ENCODE data around the gene CYP2U1. TPM values are rescaled to one million over a fixed set of nuclear protein-coding genes. Genes with fewer than 3 reads are reported as not detected.

Gene CYP2U1
- polyA plus RNA-seq, 1 of the 3 experiments (the other 2 are of a cell fraction): 2.0 TPM

DNA sequence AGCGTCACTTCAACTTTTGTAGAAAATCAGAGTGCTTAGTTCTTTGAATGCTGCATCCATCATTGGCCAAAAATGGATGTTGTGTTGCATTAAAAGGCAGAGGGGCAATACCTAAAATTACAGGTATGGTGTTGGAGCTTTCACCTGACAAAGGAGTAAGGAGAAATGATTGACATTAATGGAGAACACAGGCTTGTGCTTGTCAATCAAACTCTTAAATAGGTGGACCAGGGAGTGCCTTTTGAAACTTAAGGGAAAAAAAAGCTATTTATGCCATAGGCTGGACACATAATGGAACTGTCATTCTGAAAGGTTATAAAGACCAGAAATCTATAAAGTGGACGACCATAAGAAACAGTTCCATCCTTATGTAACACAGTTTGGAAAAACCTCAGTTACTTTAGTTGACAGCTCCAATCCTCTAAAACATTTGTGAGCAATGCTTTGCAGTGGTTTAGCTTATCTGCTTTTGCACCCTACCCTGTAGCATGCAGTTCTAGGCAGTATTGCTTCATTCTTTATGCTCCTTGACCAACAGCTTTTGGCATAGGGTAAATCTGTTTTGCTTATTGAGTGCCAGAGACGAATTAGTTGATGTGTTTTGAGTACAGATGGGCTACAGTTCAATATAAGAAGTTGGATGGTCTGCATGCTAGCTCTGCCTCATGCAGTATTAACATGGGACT lies 60.7 kb downstream of the CYP2U1 start:
- peaks cover 7% of the 10 kb centered on the region for H3F3A ChIP-seq (replicated peaks; ENCODE audit: insufficient read depth)
- no peaks in the 10 kb centered on the region for H3K9me2 ChIP-seq
- peaks cover 0 to 3% of the 10 kb centered on the region in 2 experiments for H3K36me3 ChIP-seq (replicated peaks in 1 of 2; ENCODE audit: control insufficient read depth in 1 of 2, insufficient read depth in 2 of 2, low read length in 1 of 2)
- no peaks in the 10 kb centered on the region for H3K9me3 ChIP-seq
- CTCF ChIA-PET: interaction anchor here (1.7 to 4.4 kb wide), 2 partner anchors 11 to 27 kb away, joined by 4 to 20 read pairs; no protein-coding TSS in a partner anchor
- no peak overlapping the region for H2AFZ ChIP-seq (ENCODE audit: low read depth)
- no peaks in the 10 kb centered on the region for H4K20me1 ChIP-seq (ENCODE audit: insufficient read depth)
- H3K27ac ChIP-seq (ENCODE audit: low read depth in 2 of 2, low read length in 1 of 2): no peak overlapping the region
- no peak for DNase-seq
- H3K4me2 ChIP-seq: no peak overlapping the region
- WGBS (ENCODE audit: low lambda C conversion rate): 84% methylated on average over 3 of the region's 3 CpGs
- no peak overlapping the region for H3K9ac ChIP-seq
- H3K79me2 ChIP-seq (ENCODE audit: insufficient read depth): peaks cover 40% of the 10 kb centered on the region
- peaks cover 3 to 5% of the 10 kb centered on the region in 2 experiments; a peak in 3 of 4 replicates for H3K4me1 ChIP-seq (ENCODE audit: control insufficient read depth in 1 of 2, insufficient read depth in 2 of 2, low read depth in 1 of 2, low read length in 1 of 2)
- TF ChIP-seq, protein P1, sequence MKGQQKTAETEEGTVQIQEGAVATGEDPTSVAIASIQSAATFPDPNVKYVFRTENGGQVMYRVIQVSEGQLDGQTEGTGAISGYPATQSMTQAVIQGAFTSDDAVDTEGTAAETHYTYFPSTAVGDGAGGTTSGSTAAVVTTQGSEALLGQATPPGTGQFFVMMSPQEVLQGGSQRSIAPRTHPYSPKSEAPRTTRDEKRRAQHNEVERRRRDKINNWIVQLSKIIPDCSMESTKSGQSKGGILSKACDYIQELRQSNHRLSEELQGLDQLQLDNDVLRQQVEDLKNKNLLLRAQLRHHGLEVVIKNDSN (IDR thresholded peaks at IDR 0.05; ENCODE audit: borderline replicate concordance, low read depth): no peak
- no peak for TF ChIP-seq EZH2phosphoT487 (IDR thresholded peaks at IDR 0.05; ENCODE audit: borderline replicate concordance, low read depth)
- TF ChIP-seq SMC3 (IDR thresholded peaks at IDR 0.05; ENCODE audit: low read depth, low read length): no peak
- no peak for TF ChIP-seq TEAD4 (IDR thresholded peaks at IDR 0.05; ENCODE audit: borderline replicate concordance, insufficient read depth)
- TF ChIP-seq GATA2 (CRISPR knock-in tag; IDR thresholded peaks at IDR 0.05): no peak
- no peak for TF ChIP-seq RXRA (IDR thresholded peaks at IDR 0.05; ENCODE audit: borderline replicate concordance, low read depth)
- no peak for TF ChIP-seq NFIC (IDR thresholded peaks at IDR 0.05; ENCODE audit: borderline replicate concordance)
- no peak for TF ChIP-seq ELF1 (IDR thresholded peaks at IDR 0.05)
- no peak for TF ChIP-seq RCOR1 (IDR thresholded peaks at IDR 0.05; ENCODE audit: low read length)
- TF ChIP-seq JUND (IDR thresholded peaks at IDR 0.05): no peak
- no peak for TF ChIP-seq POLR2AphosphoS5 (IDR thresholded peaks at IDR 0.05; ENCODE audit: low read depth, low read length)
- TF ChIP-seq FOXJ3 (CRISPR knock-in tag; IDR thresholded peaks at IDR 0.05): no peak
- no peak for TF ChIP-seq YY1 (IDR thresholded peaks at IDR 0.05; ENCODE audit: low read depth)
- TF ChIP-seq MXI1 (IDR thresholded peaks at IDR 0.05; ENCODE audit: low read depth, low read length): no peak
- TF ChIP-seq, protein P2, sequence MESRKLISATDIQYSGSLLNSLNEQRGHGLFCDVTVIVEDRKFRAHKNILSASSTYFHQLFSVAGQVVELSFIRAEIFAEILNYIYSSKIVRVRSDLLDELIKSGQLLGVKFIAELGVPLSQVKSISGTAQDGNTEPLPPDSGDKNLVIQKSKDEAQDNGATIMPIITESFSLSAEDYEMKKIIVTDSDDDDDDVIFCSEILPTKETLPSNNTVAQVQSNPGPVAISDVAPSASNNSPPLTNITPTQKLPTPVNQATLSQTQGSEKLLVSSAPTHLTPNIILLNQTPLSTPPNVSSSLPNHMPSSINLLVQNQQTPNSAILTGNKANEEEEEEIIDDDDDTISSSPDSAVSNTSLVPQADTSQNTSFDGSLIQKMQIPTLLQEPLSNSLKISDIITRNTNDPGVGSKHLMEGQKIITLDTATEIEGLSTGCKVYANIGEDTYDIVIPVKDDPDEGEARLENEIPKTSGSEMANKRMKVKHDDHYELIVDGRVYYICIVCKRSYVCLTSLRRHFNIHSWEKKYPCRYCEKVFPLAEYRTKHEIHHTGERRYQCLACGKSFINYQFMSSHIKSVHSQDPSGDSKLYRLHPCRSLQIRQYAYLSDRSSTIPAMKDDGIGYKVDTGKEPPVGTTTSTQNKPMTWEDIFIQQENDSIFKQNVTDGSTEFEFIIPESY (IDR thresholded peaks at IDR 0.05; ENCODE audit: borderline replicate concordance, low read depth): no peak
- TF ChIP-seq, protein P3, sequence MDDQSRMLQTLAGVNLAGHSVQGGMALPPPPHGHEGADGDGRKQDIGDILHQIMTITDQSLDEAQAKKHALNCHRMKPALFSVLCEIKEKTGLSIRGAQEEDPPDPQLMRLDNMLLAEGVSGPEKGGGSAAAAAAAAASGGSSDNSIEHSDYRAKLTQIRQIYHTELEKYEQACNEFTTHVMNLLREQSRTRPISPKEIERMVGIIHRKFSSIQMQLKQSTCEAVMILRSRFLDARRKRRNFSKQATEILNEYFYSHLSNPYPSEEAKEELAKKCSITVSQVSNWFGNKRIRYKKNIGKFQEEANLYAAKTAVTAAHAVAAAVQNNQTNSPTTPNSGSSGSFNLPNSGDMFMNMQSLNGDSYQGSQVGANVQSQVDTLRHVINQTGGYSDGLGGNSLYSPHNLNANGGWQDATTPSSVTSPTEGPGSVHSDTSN (IDR thresholded peaks at IDR 0.05): no peak
- TF ChIP-seq, protein P4, sequence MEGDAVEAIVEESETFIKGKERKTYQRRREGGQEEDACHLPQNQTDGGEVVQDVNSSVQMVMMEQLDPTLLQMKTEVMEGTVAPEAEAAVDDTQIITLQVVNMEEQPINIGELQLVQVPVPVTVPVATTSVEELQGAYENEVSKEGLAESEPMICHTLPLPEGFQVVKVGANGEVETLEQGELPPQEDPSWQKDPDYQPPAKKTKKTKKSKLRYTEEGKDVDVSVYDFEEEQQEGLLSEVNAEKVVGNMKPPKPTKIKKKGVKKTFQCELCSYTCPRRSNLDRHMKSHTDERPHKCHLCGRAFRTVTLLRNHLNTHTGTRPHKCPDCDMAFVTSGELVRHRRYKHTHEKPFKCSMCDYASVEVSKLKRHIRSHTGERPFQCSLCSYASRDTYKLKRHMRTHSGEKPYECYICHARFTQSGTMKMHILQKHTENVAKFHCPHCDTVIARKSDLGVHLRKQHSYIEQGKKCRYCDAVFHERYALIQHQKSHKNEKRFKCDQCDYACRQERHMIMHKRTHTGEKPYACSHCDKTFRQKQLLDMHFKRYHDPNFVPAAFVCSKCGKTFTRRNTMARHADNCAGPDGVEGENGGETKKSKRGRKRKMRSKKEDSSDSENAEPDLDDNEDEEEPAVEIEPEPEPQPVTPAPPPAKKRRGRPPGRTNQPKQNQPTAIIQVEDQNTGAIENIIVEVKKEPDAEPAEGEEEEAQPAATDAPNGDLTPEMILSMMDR (IDR thresholded peaks at IDR 0.05): no peak
- TF ChIP-seq RFX5 (IDR thresholded peaks at IDR 0.05; ENCODE audit: low read length): no peak
- no peak for TF ChIP-seq RAD21 (IDR thresholded peaks at IDR 0.05; ENCODE audit: low read length)
- H3K27me3 ChIP-seq (ENCODE audit: insufficient read depth): no peaks in the 10 kb centered on the region
- POLR2A ChIA-PET: no interaction called here
- H3K4me3 ChIP-seq (ENCODE audit: low read depth in 2 of 2, low read length in 1 of 2): no peak overlapping the region
